Kidney epithelial cell (primary cell): ENCODE results near the gene HCCS. TPM values are rescaled to one million over a fixed set of nuclear protein-coding genes. Genes with fewer than 3 reads are reported as not detected.

Experiments
- DNase-seq: peaks from one replicate; pipeline ENCODE4 v3.0.0-alpha.2; 2010; ENCODE audit warnings: low read depth
- H3K27me3 ChIP-seq: 2 replicates; pipeline ENCODE4 v1.6.0; 2011; ENCODE audit warnings: low read length; ENCODE audit not compliant: control insufficient read depth, insufficient read depth
- H3K36me3 ChIP-seq: 2 replicates; pipeline ENCODE4 v1.5.1; 2011; ENCODE audit warnings: low read length; ENCODE audit not compliant: control insufficient read depth, insufficient read depth
- H3K4me3 ChIP-seq: 2 replicates; pipeline ENCODE4 v1.5.1; 2011; ENCODE audit warnings: low read depth, mild to moderate bottlenecking, control low read depth, low read length
- total RNA-seq: library from RNA; depleted of rRNA; stranded (reverse); fragments of >200 nt; gene quantifications from 2 replicates; pipeline ENCODE4 v1.2.3, GENCODE V29; 2015
- TF ChIP-seq, protein P1 (sequence below): IDR thresholded peaks from 2 replicates; pipeline ENCODE4 v1.5.1; 2011; ENCODE audit warnings: mild to moderate bottlenecking, moderate library complexity, low read length, control low read depth, inconsistent platforms; ENCODE audit not compliant: insufficient read depth, poor library complexity, severe bottlenecking

The HCCS gene
- total RNA-seq, 1 donor from 2014 or later, result 16.6 TPM

GRCh38 chrX:11080741-11081305, 30.3 kb upstream of the HCCS start:
- no peak for DNase-seq
- TF ChIP-seq, protein P1, sequence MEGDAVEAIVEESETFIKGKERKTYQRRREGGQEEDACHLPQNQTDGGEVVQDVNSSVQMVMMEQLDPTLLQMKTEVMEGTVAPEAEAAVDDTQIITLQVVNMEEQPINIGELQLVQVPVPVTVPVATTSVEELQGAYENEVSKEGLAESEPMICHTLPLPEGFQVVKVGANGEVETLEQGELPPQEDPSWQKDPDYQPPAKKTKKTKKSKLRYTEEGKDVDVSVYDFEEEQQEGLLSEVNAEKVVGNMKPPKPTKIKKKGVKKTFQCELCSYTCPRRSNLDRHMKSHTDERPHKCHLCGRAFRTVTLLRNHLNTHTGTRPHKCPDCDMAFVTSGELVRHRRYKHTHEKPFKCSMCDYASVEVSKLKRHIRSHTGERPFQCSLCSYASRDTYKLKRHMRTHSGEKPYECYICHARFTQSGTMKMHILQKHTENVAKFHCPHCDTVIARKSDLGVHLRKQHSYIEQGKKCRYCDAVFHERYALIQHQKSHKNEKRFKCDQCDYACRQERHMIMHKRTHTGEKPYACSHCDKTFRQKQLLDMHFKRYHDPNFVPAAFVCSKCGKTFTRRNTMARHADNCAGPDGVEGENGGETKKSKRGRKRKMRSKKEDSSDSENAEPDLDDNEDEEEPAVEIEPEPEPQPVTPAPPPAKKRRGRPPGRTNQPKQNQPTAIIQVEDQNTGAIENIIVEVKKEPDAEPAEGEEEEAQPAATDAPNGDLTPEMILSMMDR, result no peak
- no peaks in the 10 kb centered on the region for H3K36me3 ChIP-seq
- no peak overlapping the region for H3K4me3 ChIP-seq
- no peaks in the 10 kb centered on the region for H3K27me3 ChIP-seq

- Histone ChIP-seq H3K27me3 (no peaks in the 10 kb centered on the region), H3K36me3 (no peaks in the 10 kb centered on the region), H3K4me3 (no peak overlapping the region)
- TF ChIP-seq, protein P1, result no peak
- no peak for DNase-seq
Measured at GRCh38 chrX:11081511-11081910, 29.6 kb upstream of the HCCS start.

DNA sequence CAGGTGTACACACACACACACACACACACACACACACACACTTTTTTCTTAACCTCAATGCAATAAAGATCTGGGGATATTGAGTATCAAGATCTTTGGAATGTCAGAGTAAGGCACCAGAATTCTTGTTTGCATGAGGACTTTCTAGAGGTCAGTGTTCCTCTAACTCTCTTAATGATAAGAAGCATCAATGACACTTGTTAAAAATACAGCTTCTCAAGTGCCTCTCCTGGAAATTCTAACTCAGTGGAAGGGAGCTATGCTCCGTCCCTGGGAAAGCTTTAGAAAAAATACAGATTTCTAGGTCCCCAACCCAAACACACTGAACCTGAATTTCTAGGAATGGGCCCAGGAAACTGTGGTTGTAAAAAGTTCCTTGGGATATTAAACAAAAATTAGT, 25.8 kb upstream of the HCCS start:
- no peaks in the 10 kb centered on the region for H3K36me3 ChIP-seq
- DNase-seq, result no peak
- TF ChIP-seq, protein P1, result no peak
- no peaks in the 10 kb centered on the region for H3K27me3 ChIP-seq
- H3K4me3 ChIP-seq, result no peak overlapping the region

DNA sequence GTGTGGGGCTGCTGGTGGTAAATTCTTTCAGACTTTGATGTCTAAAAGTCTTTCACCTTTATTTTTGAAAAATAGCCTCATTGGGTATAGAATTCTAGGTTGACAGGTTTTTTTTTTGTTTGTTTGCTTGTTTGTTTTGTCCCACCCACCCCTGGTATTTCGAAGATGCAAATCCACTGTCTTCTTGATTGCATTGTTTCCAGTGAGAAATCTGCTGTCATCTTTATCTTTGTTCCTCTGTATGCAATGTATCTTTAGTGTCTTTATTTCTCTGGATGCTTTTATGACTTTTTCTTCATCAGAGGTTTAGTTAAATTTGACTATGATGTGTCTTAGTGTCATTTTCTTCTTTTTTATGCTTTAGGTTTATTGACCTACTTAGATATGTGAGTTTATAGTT, 21.3 kb upstream of the HCCS start:
- Histone ChIP-seq H3K27me3 (no peaks in the 10 kb centered on the region), H3K36me3 (no peaks in the 10 kb centered on the region), H3K4me3 (no peak overlapping the region)
- TF ChIP-seq, protein P1, result no peak
- DNase-seq, result no peak

- Histone ChIP-seq H3K27me3 (no peaks in the 10 kb centered on the region), H3K36me3 (no peaks in the 10 kb centered on the region), H3K4me3 (no peak overlapping the region)
- DNase-seq, result no peak
- TF ChIP-seq, protein P1, result no peak
Measured at GRCh38 chrX:11097933-11098332, 13.2 kb upstream of the HCCS start.

DNA sequence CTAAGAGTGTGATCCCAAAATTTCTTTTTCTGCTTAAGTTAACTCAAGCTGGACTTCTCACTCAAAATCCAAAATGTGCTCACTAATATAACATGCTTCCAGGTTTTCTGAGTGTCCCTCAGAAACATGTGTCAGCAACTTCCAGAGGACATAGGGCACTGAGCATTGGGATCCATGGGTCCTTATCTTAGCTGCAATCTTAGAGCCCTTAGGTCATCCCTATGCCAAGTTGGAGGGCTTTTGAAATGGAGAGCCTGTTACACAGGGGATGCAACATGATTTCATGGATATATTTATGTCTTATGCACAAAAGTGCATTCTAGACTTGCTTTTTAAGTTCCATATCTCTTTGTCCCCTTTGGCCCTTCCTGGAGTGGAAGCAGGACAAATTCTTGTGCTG, 11.7 kb upstream of the HCCS start:
- no peak overlapping the region for H3K4me3 ChIP-seq
- no peak for DNase-seq
- no peaks in the 10 kb centered on the region for H3K36me3 ChIP-seq
- TF ChIP-seq, protein P1, result no peak
- H3K27me3 ChIP-seq, result no peaks in the 10 kb centered on the region
